Astrocyte (in vitro differentiated cells and primary cell): ENCODE data around the gene MRPS11. TPM values are rescaled to one million over a fixed set of nuclear protein-coding genes. Genes with fewer than 3 reads are reported as not detected.

ENCODE experiments used
- DNase-seq: peaks from one replicate; pipeline ENCODE4 v3.0.0-alpha.2; 2010; ENCODE audit warnings: low read depth
- FAIRE-seq: peaks from 2 replicates; lab custom pipeline; 2011; peaks lifted over from hg19 to GRCh38; lab: Jason Lieb, UNC
- H2AFZ ChIP-seq: 2 replicates; pipeline ENCODE4 v1.6.0; 2012; ENCODE audit warnings: low read depth, low read length, inconsistent platforms
- H3K27ac ChIP-seq: 2 replicates; pipeline ENCODE4 v1.5.1; 2011; ENCODE audit warnings: low read depth, low read length, inconsistent platforms
- H3K27me3 ChIP-seq: 2 replicates; pipeline ENCODE4 v1.6.0; 2011; ENCODE audit warnings: low read length, inconsistent platforms; ENCODE audit not compliant: insufficient read depth
- H3K36me3 ChIP-seq: 2 replicates; pipeline ENCODE4 v1.5.1; 2011; ENCODE audit warnings: low read length, inconsistent platforms; ENCODE audit not compliant: insufficient read depth
- H3K4me1 ChIP-seq: 2 replicates; pipeline ENCODE4 v1.5.1; 2011; ENCODE audit warnings: low read length, inconsistent platforms; ENCODE audit not compliant: insufficient read depth
- H3K4me2 ChIP-seq: 2 replicates; pipeline ENCODE4 v1.6.0; 2012; ENCODE audit warnings: low read length, inconsistent platforms
- H3K4me3 ChIP-seq: 2 replicates; pipeline ENCODE4 v1.5.1; 2011; ENCODE audit warnings: low read depth, mild to moderate bottlenecking, low read length, inconsistent platforms; ENCODE audit not compliant: insufficient read depth
- H3K79me2 ChIP-seq: 2 replicates; pipeline ENCODE4 v1.6.0; 2012; ENCODE audit warnings: mild to moderate bottlenecking, low read length, inconsistent platforms; ENCODE audit not compliant: insufficient read depth
- H3K9ac ChIP-seq: 2 replicates; pipeline ENCODE4 v1.6.0; 2012; ENCODE audit warnings: mild to moderate bottlenecking, low read length, inconsistent platforms
- H3K9me3 ChIP-seq: 2 replicates; pipeline ENCODE4 v1.5.1; 2012; ENCODE audit warnings: low read depth, mild to moderate bottlenecking, low read length, inconsistent platforms; ENCODE audit not compliant: insufficient read depth
- H4K20me1 ChIP-seq: 2 replicates; pipeline ENCODE4 v1.6.0; 2012; ENCODE audit warnings: low read length, inconsistent platforms; ENCODE audit not compliant: insufficient read depth
- H3K27ac Mint-ChIP-seq: one replicate; pipeline ENCODE4 v1.8.0; 2021; ENCODE audit warnings: mild to moderate bottlenecking, mixed read lengths; ENCODE audit not compliant: unreplicated experiment
- H3K27me3 Mint-ChIP-seq: one replicate; pipeline ENCODE4 v1.8.0; 2021; ENCODE audit warnings: low read depth, mixed read lengths; ENCODE audit not compliant: unreplicated experiment
- H3K36me3 Mint-ChIP-seq: one replicate; pipeline ENCODE4 v1.8.0; 2021; ENCODE audit warnings: low read depth, mixed read lengths; ENCODE audit not compliant: unreplicated experiment
- H3K4me1 Mint-ChIP-seq: one replicate; pipeline ENCODE4 v1.8.0; 2021; ENCODE audit warnings: low read depth, mixed read lengths; ENCODE audit not compliant: unreplicated experiment
- H3K4me3 Mint-ChIP-seq: one replicate; pipeline ENCODE4 v1.8.0; 2021; ENCODE audit warnings: mild to moderate bottlenecking, moderate library complexity, mixed read lengths; ENCODE audit not compliant: unreplicated experiment
- H3K9me3 Mint-ChIP-seq: one replicate; pipeline ENCODE4 v1.8.0; 2021; ENCODE audit warnings: mild to moderate bottlenecking, mixed read lengths; ENCODE audit not compliant: unreplicated experiment
- EZH2 ChIP-seq: IDR thresholded peaks from 2 replicates; pipeline ENCODE4 v1.6.1; 2012; ENCODE audit warnings: mild to moderate bottlenecking, low read length, inconsistent platforms; ENCODE audit not compliant: insufficient read depth
- total RNA-seq: library from RNA; stranded (reverse); gene quantifications from 2 replicates; pipeline ENCODE4 v1.2.1, GENCODE V29; 2021
- TF ChIP-seq, protein P1 (sequence below): IDR thresholded peaks from 2 replicates; pipeline ENCODE4 v1.5.1; 2011; ENCODE audit warnings: low read depth, mild to moderate bottlenecking, inconsistent platforms, low read length, moderate library complexity; ENCODE audit not compliant: insufficient read depth

The MRPS11 gene
- total RNA-seq, 1 donor from 2014 or later: 50.7 TPM

DNA sequence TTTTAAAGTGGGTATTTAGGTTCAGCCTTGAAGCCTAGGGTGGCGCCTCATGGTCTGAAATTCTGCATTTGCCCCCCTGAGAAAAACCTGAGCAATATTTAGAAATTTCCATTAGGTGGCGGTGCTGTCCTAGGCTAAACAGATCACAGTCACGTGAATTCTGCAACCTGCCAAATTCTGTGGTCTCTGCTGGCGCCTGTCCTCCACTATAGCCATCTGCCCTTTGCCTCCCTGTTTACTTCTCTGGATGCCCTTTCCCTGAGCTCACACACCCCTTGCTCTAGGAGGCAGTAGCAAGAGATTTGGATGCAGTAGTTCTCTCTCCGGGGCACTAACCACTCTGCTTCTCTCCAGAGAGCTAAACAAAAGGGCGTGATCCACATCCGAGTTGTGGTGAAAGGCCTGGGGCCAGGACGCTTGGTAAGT is 9.1 kb downstream of the MRPS11 start:
- H2AFZ ChIP-seq: no peak overlapping the region
- H3K9ac ChIP-seq: no peak overlapping the region
- no peak overlapping the region for H3K4me2 ChIP-seq
- H3K36me3 Mint-ChIP-seq: peaks cover 5% of the 10 kb centered on the region
- no peaks in the 10 kb centered on the region for H3K79me2 ChIP-seq
- no peak overlapping the region for H3K4me3 Mint-ChIP-seq
- no peak overlapping the region for H3K27ac ChIP-seq
- H3K4me3 ChIP-seq: no peak overlapping the region
- no peaks in the 10 kb centered on the region for H3K4me1 ChIP-seq
- no peak for TF ChIP-seq EZH2
- TF ChIP-seq, protein P1, sequence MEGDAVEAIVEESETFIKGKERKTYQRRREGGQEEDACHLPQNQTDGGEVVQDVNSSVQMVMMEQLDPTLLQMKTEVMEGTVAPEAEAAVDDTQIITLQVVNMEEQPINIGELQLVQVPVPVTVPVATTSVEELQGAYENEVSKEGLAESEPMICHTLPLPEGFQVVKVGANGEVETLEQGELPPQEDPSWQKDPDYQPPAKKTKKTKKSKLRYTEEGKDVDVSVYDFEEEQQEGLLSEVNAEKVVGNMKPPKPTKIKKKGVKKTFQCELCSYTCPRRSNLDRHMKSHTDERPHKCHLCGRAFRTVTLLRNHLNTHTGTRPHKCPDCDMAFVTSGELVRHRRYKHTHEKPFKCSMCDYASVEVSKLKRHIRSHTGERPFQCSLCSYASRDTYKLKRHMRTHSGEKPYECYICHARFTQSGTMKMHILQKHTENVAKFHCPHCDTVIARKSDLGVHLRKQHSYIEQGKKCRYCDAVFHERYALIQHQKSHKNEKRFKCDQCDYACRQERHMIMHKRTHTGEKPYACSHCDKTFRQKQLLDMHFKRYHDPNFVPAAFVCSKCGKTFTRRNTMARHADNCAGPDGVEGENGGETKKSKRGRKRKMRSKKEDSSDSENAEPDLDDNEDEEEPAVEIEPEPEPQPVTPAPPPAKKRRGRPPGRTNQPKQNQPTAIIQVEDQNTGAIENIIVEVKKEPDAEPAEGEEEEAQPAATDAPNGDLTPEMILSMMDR: peak; percentile 51
- no peaks in the 10 kb centered on the region for H3K27me3 ChIP-seq
- H3K36me3 ChIP-seq: peaks cover 11% of the 10 kb centered on the region
- no peak overlapping the region for H3K27ac Mint-ChIP-seq
- peaks cover 15% of the 10 kb centered on the region for H4K20me1 ChIP-seq
- H3K9me3 Mint-ChIP-seq: no peaks in the 10 kb centered on the region
- no peaks in the 10 kb centered on the region for H3K27me3 Mint-ChIP-seq
- no peaks in the 10 kb centered on the region for H3K9me3 ChIP-seq
- DNase-seq (peak; percentile 12), FAIRE-seq (no peak)
- H3K4me1 Mint-ChIP-seq: no peaks in the 10 kb centered on the region

DNA sequence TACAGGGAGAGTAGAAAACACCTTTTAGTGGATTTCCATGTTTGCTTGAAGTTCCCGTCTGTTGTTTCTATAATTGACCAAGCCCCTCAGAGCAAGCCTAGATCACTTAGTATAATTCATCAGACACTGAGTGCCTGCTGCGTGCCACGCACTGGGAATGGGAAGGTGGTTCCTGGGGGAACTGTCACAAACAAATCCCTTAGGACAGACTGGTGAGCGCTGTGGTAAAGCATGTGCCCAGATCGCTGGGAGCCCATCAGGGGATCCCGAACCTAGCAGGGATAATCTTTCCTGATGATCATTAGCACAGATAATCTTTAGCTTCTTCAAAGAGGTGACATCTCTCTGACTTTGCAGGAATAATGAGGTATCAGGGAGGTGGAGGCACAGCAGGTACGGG is 9.6 kb downstream of the MRPS11 start:
- Histone ChIP-seq H3K9me3 (no peaks in the 10 kb centered on the region), H2AFZ (no peak overlapping the region), H3K4me2 (no peak overlapping the region), H3K4me3 (no peak overlapping the region), H3K4me1 (no peaks in the 10 kb centered on the region), H4K20me1 (peaks cover 15% of the 10 kb centered on the region), H3K36me3 (peaks cover 11% of the 10 kb centered on the region), H3K27me3 (no peaks in the 10 kb centered on the region), H3K79me2 (no peaks in the 10 kb centered on the region), H3K9ac (no peak overlapping the region), H3K27ac (no peak overlapping the region)
- H3K36me3 Mint-ChIP-seq: peaks cover 5% of the 10 kb centered on the region
- FAIRE-seq: no peak
- DNase-seq: no peak
- no peaks in the 10 kb centered on the region for H3K9me3 Mint-ChIP-seq
- no peaks in the 10 kb centered on the region for H3K27me3 Mint-ChIP-seq
- no peaks in the 10 kb centered on the region for H3K4me1 Mint-ChIP-seq
- no peak overlapping the region for H3K27ac Mint-ChIP-seq
- TF ChIP-seq, protein P1: no peak
- TF ChIP-seq EZH2: no peak
- H3K4me3 Mint-ChIP-seq: no peak overlapping the region

DNA sequence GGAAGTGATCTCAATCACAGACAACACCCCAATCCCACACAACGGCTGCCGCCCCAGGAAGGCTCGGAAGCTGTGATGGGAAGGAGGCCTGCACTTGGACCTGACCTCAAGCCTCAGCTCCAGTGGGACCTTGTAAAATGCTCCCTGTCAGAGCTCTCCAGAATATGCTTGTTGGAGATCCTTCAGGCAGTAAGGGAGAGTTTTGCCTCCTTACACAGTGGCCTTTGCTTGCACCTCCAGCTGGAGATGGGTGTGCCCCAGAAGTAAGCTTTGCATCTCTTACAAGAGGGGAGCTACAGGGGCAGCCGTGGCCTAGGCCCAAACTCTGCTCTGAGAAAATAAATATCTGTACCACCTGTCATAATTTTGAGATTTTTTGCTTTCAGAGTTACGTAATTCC is 10.4 kb downstream of the MRPS11 start:
- Histone ChIP-seq H3K4me3 (no peak overlapping the region), H3K9ac (no peak overlapping the region), H4K20me1 (peaks cover 15% of the 10 kb centered on the region), H3K36me3 (peaks cover 7% of the 10 kb centered on the region), H3K27me3 (no peaks in the 10 kb centered on the region), H2AFZ (no peak overlapping the region), H3K27ac (no peak overlapping the region), H3K9me3 (no peaks in the 10 kb centered on the region), H3K4me2 (no peak overlapping the region), H3K79me2 (no peaks in the 10 kb centered on the region), H3K4me1 (no peaks in the 10 kb centered on the region)
- no peak for TF ChIP-seq EZH2
- TF ChIP-seq, protein P1: no peak
- no peak overlapping the region for H3K4me3 Mint-ChIP-seq
- no peaks in the 10 kb centered on the region for H3K9me3 Mint-ChIP-seq
- no peaks in the 10 kb centered on the region for H3K4me1 Mint-ChIP-seq
- H3K27me3 Mint-ChIP-seq: no peaks in the 10 kb centered on the region
- no peak for FAIRE-seq
- DNase-seq: no peak
- no peak overlapping the region for H3K27ac Mint-ChIP-seq
- peaks cover 5% of the 10 kb centered on the region for H3K36me3 Mint-ChIP-seq
